Trophoblast cell (in vitro differentiated cells and primary cell): ENCODE measurements around the gene CWC27.
A peak's percentile ranks its signal among the peaks of the same experiment; 100 is the strongest.

Source experiments
- DNase-seq, 2 donors: peaks; one replicate each; pipeline ENCODE4 v3.0.0-alpha.2; 2016
- H2AFZ ChIP-seq: 2 replicates; pipeline ENCODE4 v1.6.1; 2013; ENCODE audit warnings: low read length, moderate library complexity, mild to moderate bottlenecking; ENCODE audit not compliant: insufficient read depth, poor library complexity
- H2AK5ac ChIP-seq: 2 replicates; pipeline ENCODE4 v1.6.1; 2013; ENCODE audit warnings: mild to moderate bottlenecking, low read length
- H2BK120ac ChIP-seq: 2 replicates; pipeline ENCODE4 v1.6.1; 2013; ENCODE audit warnings: low read length, mild to moderate bottlenecking, moderate library complexity; ENCODE audit not compliant: insufficient read depth, poor library complexity
- H2BK12ac ChIP-seq: 2 replicates; pipeline ENCODE4 v1.6.1; 2013; ENCODE audit warnings: mild to moderate bottlenecking, low read length, moderate library complexity
- H2BK5ac ChIP-seq: 2 replicates; pipeline ENCODE4 v1.6.1; 2013; ENCODE audit warnings: low read length, low read depth, moderate library complexity, mild to moderate bottlenecking; ENCODE audit not compliant: poor library complexity
- H3K14ac ChIP-seq: 2 replicates; pipeline ENCODE4 v1.6.1; 2013; ENCODE audit warnings: mild to moderate bottlenecking, low read length
- H3K18ac ChIP-seq: 2 replicates; pipeline ENCODE4 v1.6.1; 2013; ENCODE audit warnings: mild to moderate bottlenecking, low read length
- H3K23ac ChIP-seq: 2 replicates; pipeline ENCODE4 v1.6.1; 2013; ENCODE audit warnings: low read length
- H3K27ac ChIP-seq: 2 replicates; pipeline ENCODE4 v1.5.1; 2013; ENCODE audit warnings: low read depth, mild to moderate bottlenecking, inconsistent platforms, low read length, moderate library complexity
- H3K27me3 ChIP-seq: 2 replicates; pipeline ENCODE4 v1.6.1; 2013; ENCODE audit warnings: inconsistent platforms, mild to moderate bottlenecking, low read length, moderate library complexity; ENCODE audit not compliant: insufficient read depth
- H3K36me3 ChIP-seq, 2 experiments: 1 replicate in 1 of 2; 2 replicates in 1 of 2; pipeline ENCODE4 v1.6.1; 2013; ENCODE audit warnings: low read length in 2 of 2, mild to moderate bottlenecking in 2 of 2, moderate library complexity in 1 of 2; ENCODE audit not compliant: insufficient read depth in 2 of 2, control insufficient read depth in 1 of 2
- H3K4ac ChIP-seq: 2 replicates; pipeline ENCODE4 v1.6.1; 2013; ENCODE audit warnings: low read depth, mild to moderate bottlenecking, low read length, moderate library complexity
- H3K4me1 ChIP-seq, 2 experiments: 1 replicate in 1 of 2; 2 replicates in 1 of 2; pipeline ENCODE4 v1.6.1; 2013; ENCODE audit warnings: low read length in 2 of 2, mild to moderate bottlenecking in 2 of 2, moderate library complexity in 1 of 2; ENCODE audit not compliant: insufficient read depth in 2 of 2, control insufficient read depth in 1 of 2
- H3K4me2 ChIP-seq: 2 replicates; pipeline ENCODE4 v1.6.1; 2013; ENCODE audit warnings: inconsistent platforms, mild to moderate bottlenecking, low read length, moderate library complexity
- H3K4me3 ChIP-seq: 2 replicates; pipeline ENCODE4 v1.5.1; 2013; ENCODE audit warnings: mild to moderate bottlenecking, low read depth, low read length, inconsistent platforms
- H3K79me1 ChIP-seq: one replicate; pipeline ENCODE4 v1.6.1; 2013; ENCODE audit warnings: low read length
- H3K79me2 ChIP-seq: 2 replicates; pipeline ENCODE4 v1.6.1; 2013; ENCODE audit warnings: low read length, mild to moderate bottlenecking; ENCODE audit not compliant: control insufficient read depth, insufficient read depth, poor library complexity
- H3K9ac ChIP-seq: 2 replicates; pipeline ENCODE4 v1.6.1; 2013; ENCODE audit warnings: mild to moderate bottlenecking, low read length
- H3K9me3 ChIP-seq: 2 replicates; pipeline ENCODE4 v1.6.1; 2013; ENCODE audit warnings: low read depth, mild to moderate bottlenecking, control low read depth, inconsistent platforms, low read length; ENCODE audit not compliant: insufficient read depth
- H4K12ac ChIP-seq: 2 replicates; pipeline ENCODE4 v1.6.1; 2013; ENCODE audit warnings: low read depth, mild to moderate bottlenecking, low read length, moderate library complexity
- H4K8ac ChIP-seq: 2 replicates; pipeline ENCODE4 v1.6.1; 2013; ENCODE audit warnings: low read depth, mild to moderate bottlenecking, low read length, moderate library complexity
- H4K91ac ChIP-seq: one replicate; pipeline ENCODE4 v1.6.1; 2013; ENCODE audit warnings: low read depth, mild to moderate bottlenecking, low read length, moderate library complexity
- WGBS: extraction: QIAGEN DNeasy Blood & Tissue Kit; methylation state at CpG from one replicate; pipeline ENCODE4 v1.1.7; 2013; ENCODE audit warnings: missing lambda C conversion rate; ENCODE audit not compliant: insufficient read length, insufficient coverage; ENCODE audit errors: extremely low coverage; 5-methylcytosine and 5-hydroxymethylcytosine counted together

CWC27 gene

GRCh38 chr5:64806537-64806936 lies 37.8 kb downstream of the CWC27 start:
- no peak overlapping the region for H3K23ac ChIP-seq
- WGBS: no CpG with 5 or more reads among the region's 2 CpGs
- no peak overlapping the region for H3K4me2 ChIP-seq
- H3K79me1 ChIP-seq: no peaks in the 10 kb centered on the region
- H2AFZ ChIP-seq: no peak overlapping the region
- H3K4me1 ChIP-seq: no peaks in the 10 kb centered on the region
- no peak overlapping the region for H4K12ac ChIP-seq
- H2BK5ac ChIP-seq: no peak overlapping the region
- H3K9me3 ChIP-seq: no peaks in the 10 kb centered on the region
- no peaks in the 10 kb centered on the region for H3K27me3 ChIP-seq
- no peak overlapping the region for H2BK120ac ChIP-seq
- H3K4ac ChIP-seq: no peak overlapping the region
- H4K8ac ChIP-seq: no peak overlapping the region
- no peak overlapping the region for H3K9ac ChIP-seq
- no peak overlapping the region for H3K18ac ChIP-seq
- H4K91ac ChIP-seq: no peak overlapping the region
- no peak for DNase-seq
- no peak overlapping the region for H3K4me3 ChIP-seq
- H3K14ac ChIP-seq: no peak overlapping the region
- H3K27ac ChIP-seq: no peak overlapping the region
- H3K36me3 ChIP-seq: peaks cover 0 to 2% of the 10 kb centered on the region in 2 experiments
- H2BK12ac ChIP-seq: no peak overlapping the region
- no peaks in the 10 kb centered on the region for H3K79me2 ChIP-seq
- no peak overlapping the region for H2AK5ac ChIP-seq

GRCh38 chr5:64807520-64807919 lies 38.8 kb downstream of the CWC27 start:
- no peak overlapping the region for H4K12ac ChIP-seq
- no peak overlapping the region for H2BK12ac ChIP-seq
- no peaks in the 10 kb centered on the region for H3K79me1 ChIP-seq
- H3K9me3 ChIP-seq: no peaks in the 10 kb centered on the region
- no peak overlapping the region for H3K18ac ChIP-seq
- H3K4me2 ChIP-seq: no peak overlapping the region
- no peak overlapping the region for H2AFZ ChIP-seq
- no peak overlapping the region for H2BK5ac ChIP-seq
- no peaks in the 10 kb centered on the region for H3K27me3 ChIP-seq
- no peaks in the 10 kb centered on the region for H3K79me2 ChIP-seq
- 100% methylated on average over 3 of the region's 5 CpGs for WGBS
- H4K91ac ChIP-seq: no peak overlapping the region
- no peak overlapping the region for H3K27ac ChIP-seq
- no peak overlapping the region for H3K23ac ChIP-seq
- H4K8ac ChIP-seq: no peak overlapping the region
- no peak overlapping the region for H2BK120ac ChIP-seq
- H3K4me3 ChIP-seq: no peak overlapping the region
- no peak for DNase-seq
- H3K14ac ChIP-seq: no peak overlapping the region
- H3K36me3 ChIP-seq: peaks cover 0 to 2% of the 10 kb centered on the region in 2 experiments
- no peak overlapping the region for H2AK5ac ChIP-seq
- no peak overlapping the region for H3K4ac ChIP-seq
- H3K9ac ChIP-seq: no peak overlapping the region
- no peaks in the 10 kb centered on the region for H3K4me1 ChIP-seq

DNA sequence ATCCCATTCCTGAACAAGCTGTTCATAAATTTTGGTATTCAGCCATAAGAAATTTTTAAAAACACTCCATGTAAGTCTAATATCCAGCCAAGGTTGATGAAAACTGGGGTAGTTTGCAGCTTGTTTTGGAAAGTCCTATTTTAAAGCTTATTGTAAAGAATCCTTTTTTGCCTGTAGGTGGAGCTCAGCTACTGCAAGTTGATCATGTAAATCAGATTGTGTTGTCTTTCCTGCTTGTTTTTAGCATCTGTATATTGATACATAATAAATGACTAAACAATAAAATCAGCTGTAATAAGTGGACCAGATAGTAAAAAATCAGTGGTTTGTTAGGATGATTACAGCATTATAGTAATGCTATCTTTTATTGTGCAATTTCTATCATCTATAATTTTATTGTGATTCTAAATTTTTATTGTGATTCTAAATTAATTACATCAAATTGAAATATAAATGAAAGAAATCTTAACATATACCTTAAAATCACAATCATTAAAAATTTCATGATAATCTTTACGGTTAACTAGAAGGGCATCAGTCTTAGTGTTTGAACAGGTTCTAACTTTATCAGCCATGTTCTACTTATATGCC lies 42.4 kb downstream of the CWC27 start:
- Histone ChIP-seq H4K91ac (no peak overlapping the region), H2AFZ (no peak overlapping the region), H3K79me2 (no peaks in the 10 kb centered on the region), H3K27ac (no peak overlapping the region), H2BK120ac (no peak overlapping the region), H3K23ac (no peak overlapping the region), H3K36me3 (peaks cover 0 to 2% of the 10 kb centered on the region in 2 experiments), H3K4ac (no peak overlapping the region), H4K8ac (no peak overlapping the region), H3K4me1 (no peaks in the 10 kb centered on the region), H2AK5ac (no peak overlapping the region), H2BK5ac (no peak overlapping the region), H3K79me1 (no peaks in the 10 kb centered on the region), H3K27me3 (no peaks in the 10 kb centered on the region), H3K9ac (no peak overlapping the region), H3K18ac (no peak overlapping the region), H3K4me2 (no peak overlapping the region), H3K14ac (no peak overlapping the region), H3K4me3 (no peak overlapping the region), H3K9me3 (no peaks in the 10 kb centered on the region), H4K12ac (no peak overlapping the region), H2BK12ac (no peak overlapping the region)
- no CpG with 5 or more reads among the region's 1 CpG for WGBS
- DNase-seq: peak; percentile 1 to 77

DNA sequence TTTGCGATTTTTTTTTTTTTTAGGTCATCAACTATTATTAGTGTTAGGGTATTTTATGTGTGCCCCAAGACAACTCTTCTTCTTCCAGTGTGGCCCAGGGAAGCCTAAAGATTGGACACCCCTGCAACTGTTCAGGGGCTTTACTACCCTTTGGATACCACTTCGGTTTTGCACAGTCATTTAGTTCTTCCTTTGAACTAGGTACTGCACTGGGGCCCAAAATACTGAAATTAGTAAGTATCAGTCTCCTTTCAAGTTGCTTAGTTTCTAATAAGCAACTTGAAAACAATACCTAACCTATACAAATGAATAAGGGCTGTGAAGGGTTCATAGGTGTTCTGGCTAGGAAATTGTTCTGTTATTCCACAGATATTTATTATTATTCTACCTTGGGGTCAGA lies 45.3 kb downstream of the CWC27 start:
- Histone ChIP-seq H3K4ac (no peak overlapping the region), H3K36me3 (peaks cover 0 to 2% of the 10 kb centered on the region in 2 experiments), H4K91ac (peak overlapping the region; percentile 37), H4K8ac (no peak overlapping the region), H3K23ac (no peak overlapping the region), H4K12ac (no peak overlapping the region), H3K27me3 (no peaks in the 10 kb centered on the region), H2BK120ac (no peak overlapping the region), H3K18ac (no peak overlapping the region), H2AFZ (no peak overlapping the region), H2BK5ac (no peak overlapping the region), H3K9ac (no peak overlapping the region), H3K4me3 (no peak overlapping the region), H3K9me3 (no peaks in the 10 kb centered on the region), H3K27ac (no peak overlapping the region), H3K14ac (no peak overlapping the region), H3K4me2 (no peak overlapping the region), H3K79me2 (no peaks in the 10 kb centered on the region), H3K4me1 (no peaks in the 10 kb centered on the region), H2BK12ac (no peak overlapping the region), H3K79me1 (no peaks in the 10 kb centered on the region), H2AK5ac (no peak overlapping the region)
- DNase-seq: no peak
- WGBS: no CpG with 5 or more reads among the region's 2 CpGs
